Spleen (tissue), 11 donors: Measurements from ENCODE around the gene NFIA. TPM values are rescaled to one million over a fixed set of nuclear protein-coding genes. Genes with fewer than 3 reads are reported as not detected.

Experiments used
- DNase-seq: peaks from one replicate; pipeline ENCODE4 v3.0.0-alpha.2; 2020
- H3K27ac ChIP-seq, 8 donors: fragments of 200-600 bp; sonication (generic) in 7 of 8; 1 replicate in 4 of 8; 2 replicates in 4 of 8; pipeline versions ENCODE4 v1.5.0 to v1.8.0; 2016 to 2021; ENCODE audit warnings: inconsistent platforms in 4 of 8, mild to moderate bottlenecking in 4 of 8, moderate library complexity in 1 of 8
- H3K27me3 ChIP-seq, 7 donors: fragments of 200-600 bp; sonication (generic) in 6 of 7; replicated peaks in 1 of 7; 1 replicate in 4 of 7; 2 replicates in 3 of 7; pipeline versions ENCODE4 v1.5.0 to v1.8.0; 2016 to 2021; ENCODE audit warnings: inconsistent platforms in 3 of 7, mild to moderate bottlenecking in 1 of 7
- H3K36me3 ChIP-seq, 6 donors: fragments of 200-600 bp; sonication (generic) in 5 of 6; 1 replicate in 4 of 6; 2 replicates in 2 of 6; pipeline versions ENCODE4 v1.5.0 to v1.8.0; 2016 to 2021; ENCODE audit warnings: inconsistent platforms in 2 of 6
- H3K4me1 ChIP-seq, 6 donors: fragments of 200-600 bp; sonication (generic) in 5 of 6; 1 replicate in 3 of 6; 2 replicates in 3 of 6; pipeline versions ENCODE4 v1.5.0 to v1.8.0; 2016 to 2021; ENCODE audit warnings: inconsistent platforms in 3 of 6
- H3K4me3 ChIP-seq, 8 donors: fragments of 200-600 bp; sonication (generic) in 7 of 8; 1 replicate in 4 of 8; 2 replicates in 4 of 8; pipeline versions ENCODE4 v1.5.0 to v1.8.0; 2016 to 2021; ENCODE audit warnings: inconsistent platforms in 4 of 8, mild to moderate bottlenecking in 4 of 8, moderate library complexity in 2 of 8
- H3K9me3 ChIP-seq, 8 donors: fragments of 200-600 bp; sonication (generic) in 7 of 8; 1 replicate in 4 of 8; 2 replicates in 4 of 8; pipeline versions ENCODE4 v1.5.0 to v1.8.0; 2016 to 2021; ENCODE audit warnings: inconsistent platforms in 4 of 8
- CTCF ChIP-seq, 11 experiments: fragments of 200-600 bp in 7 of 11; fragments of 450-650 bp in 4 of 11; sonication (generic) in 4 of 11; IDR thresholded peaks in 8 of 11; conservative IDR thresholded peaks in 3 of 11; 1 replicate in 7 of 11; 2 replicates in 4 of 11; pipeline versions ENCODE4 v1.4.0 to v1.8.0; 2016 to 2021; ENCODE audit warnings: antibody characterized with exemption in 11 of 11, inconsistent platforms in 4 of 11, mild to moderate bottlenecking in 1 of 11
- POLR2A ChIP-seq, 3 donors: fragments of 450-650 bp; IDR thresholded peaks; one replicate each; pipeline ENCODE4 v1.5.1; 2017; ENCODE audit warnings: antibody characterized with exemption in 3 of 3, mild to moderate bottlenecking in 1 of 3
- POLR2AphosphoS5 ChIP-seq, 3 donors: sonication (generic); formaldehyde crosslinking; IDR thresholded peaks; one replicate each; pipeline ENCODE4 v1.5.1; 2017; ENCODE audit warnings: antibody characterized with exemption in 3 of 3
- WGBS, 5 donors: extraction: QIAGEN DNeasy Blood & Tissue Kit in 3 of 5; methylation state at CpG; one replicate each; pipeline versions ENCODE4 v1.1.5 to v1.1.7; 2013 to 2018; 5-methylcytosine and 5-hydroxymethylcytosine counted together
- intact Hi-C: fragments of 100-400 bp; cut with DNase I; formaldehyde crosslinking; loops from one replicate; pipeline ENCODE4 v1.15.0; 2023; ENCODE audit warnings: low total_unique reads
- polyA plus RNA-seq, 3 donors: library from polyadenylated mRNA; stranded (reverse); fragments of 200-250 nt; gene quantifications; one replicate each; pipeline ENCODE4 v1.2.1, GENCODE V29; 2013
- total RNA-seq, 7 donors: library from RNA; depleted of rRNA in 3 of 7; stranded (reverse); fragments of >200 nt in 3 of 7; fragmentation: NEBNext Ultra II Directional in 4 of 7; extraction: Animal tissue kit (Norgen Biotek cat#: 25700) in 4 of 7; gene quantifications; one replicate each; pipeline versions ENCODE4 v1.1.0 to v1.2.1, GENCODE V29; 2016 to 2021
- donor health status: healthy with polysubstance abuse.
- donor health status: DM: no; HTN: no; CAD: no; lungs with moderate emphysema.
- donor health status: DM: no; HTN: no; CAD: no.
- donor health status: Bipolar disorder and iron deficiency.
- donor health status: healthy.
- donor health status: DM: no; HTN: no; CAD: no.
- donor health status: DM: yes; HTN: yes; CAD: no.

Gene NFIA
- total and polyA plus RNA-seq, 10 donors = 3.1 to 76.8 (median 35.5) TPM

- WGBS, 5 donors = 55 to 82% (median 65%) methylated on average over 1 of the region's 1 CpG
- intact Hi-C loops = no loop called here
- H3K4me3 ChIP-seq = no peak overlapping the region
- no peaks in the 10 kb centered on the region for H3K36me3 ChIP-seq
- peak overlapping the region in 6 of 8 donors; percentile 43 to 63 (median 53) for H3K27ac ChIP-seq
- no peak for TF ChIP-seq POLR2AphosphoS5 (IDR thresholded peaks at IDR 0.05)
- no peak for TF ChIP-seq CTCF (IDR thresholded peaks at IDR 0.05 in 8 of 11, conservative IDR thresholded peaks at IDR 0.05 in 3 of 11)
- TF ChIP-seq POLR2A (IDR thresholded peaks at IDR 0.05) = no peak
- H3K27me3 ChIP-seq = no peaks in the 10 kb centered on the region
- peaks cover 11 to 52% (median 31%) of the 10 kb centered on the region in 6 donors for H3K4me1 ChIP-seq
- peaks cover 0 to 10% (median 6%) of the 10 kb centered on the region in 8 donors for H3K9me3 ChIP-seq
- DNase-seq = no peak
Observed at GRCh38 chr1:61110554-61110953, 28.2 kb downstream of the NFIA start.

GRCh38 chr1:61111084-61112004 is 29.0 kb downstream of the NFIA start:
- peak overlapping the region in 6 of 8 donors; percentile 43 to 63 (median 53) for H3K27ac ChIP-seq

GRCh38 chr1:61114178-61114870 is 32.0 kb downstream of the NFIA start:
- H3K4me3 ChIP-seq = no peak overlapping the region
- peak overlapping the region in 1 of 8 donors; percentile 52 for H3K27ac ChIP-seq
- intact Hi-C loops = no loop called here
- WGBS, 5 donors = 83 to 95% (median 90%) methylated on average over 3 of the region's 3 CpGs
- no peaks in the 10 kb centered on the region for H3K9me3 ChIP-seq
- H3K27me3 ChIP-seq = no peaks in the 10 kb centered on the region
- H3K36me3 ChIP-seq = no peaks in the 10 kb centered on the region
- no peak for DNase-seq
- TF ChIP-seq CTCF (IDR thresholded peaks at IDR 0.05 in 8 of 11, conservative IDR thresholded peaks at IDR 0.05 in 3 of 11) (no peak), POLR2AphosphoS5 (IDR thresholded peaks at IDR 0.05) (no peak), POLR2A (IDR thresholded peaks at IDR 0.05) (no peak)
- peaks cover 16 to 69% (median 33%) of the 10 kb centered on the region in 6 donors for H3K4me1 ChIP-seq

More at GRCh38 chr1:61111084-61112004, 29.0 kb downstream of the NFIA start:
- WGBS, 5 donors = 58 to 69% (median 62%) methylated on average over 3 of the region's 3 CpGs
- no peaks in the 10 kb centered on the region for H3K36me3 ChIP-seq
- peaks cover 0 to 10% (median 6%) of the 10 kb centered on the region in 8 donors for H3K9me3 ChIP-seq
- TF ChIP-seq POLR2A (IDR thresholded peaks at IDR 0.05) (no peak), POLR2AphosphoS5 (IDR thresholded peaks at IDR 0.05) (no peak), CTCF (IDR thresholded peaks at IDR 0.05 in 8 of 11, conservative IDR thresholded peaks at IDR 0.05 in 3 of 11) (no peak)
- no peaks in the 10 kb centered on the region for H3K27me3 ChIP-seq
- intact Hi-C loops = no loop called here
- peaks cover 14 to 60% (median 32%) of the 10 kb centered on the region in 6 donors for H3K4me1 ChIP-seq
- H3K4me3 ChIP-seq = no peak overlapping the region
- DNase-seq = no peak
